Esophagus (tissue), 2 donors: ENCODE data around the gene CDR2. TPM values are rescaled to one million over a fixed set of nuclear protein-coding genes. Genes with fewer than 3 reads are reported as not detected.
"Not testable (repeated sequence)": the region's sequence is repeated elsewhere in the genome, so short reads cannot be mapped to it uniquely, and the experiment has no call there.

Source experiments
- H3K27ac ChIP-seq, 2 donors: one replicate each; pipeline ENCODE4 v1.5.1; 2013; ENCODE audit warnings: low read depth in 2 of 2, mild to moderate bottlenecking in 2 of 2, inconsistent platforms in 1 of 2, low read length in 1 of 2, moderate library complexity in 1 of 2
- H3K27me3 ChIP-seq, 2 donors: one replicate each; pipeline ENCODE4 v1.6.1; 2013; ENCODE audit warnings: low read length in 2 of 2, control low read depth in 1 of 2, mild to moderate bottlenecking in 1 of 2; ENCODE audit not compliant: insufficient read depth in 2 of 2, control insufficient read depth in 1 of 2
- H3K36me3 ChIP-seq, 2 donors: one replicate each; pipeline ENCODE4 v1.6.1; 2013; ENCODE audit warnings: low read length in 1 of 2; ENCODE audit not compliant: control insufficient read depth in 2 of 2, insufficient read depth in 2 of 2
- H3K4me1 ChIP-seq, 2 donors: one replicate each; pipeline ENCODE4 v1.6.1; 2013; ENCODE audit warnings: low read length in 1 of 2; ENCODE audit not compliant: control insufficient read depth in 2 of 2, insufficient read depth in 2 of 2
- H3K4me3 ChIP-seq, 2 donors: one replicate each; pipeline ENCODE4 v1.5.1; 2013; ENCODE audit warnings: low read length in 2 of 2, mild to moderate bottlenecking in 2 of 2, low read depth in 1 of 2, moderate library complexity in 1 of 2
- H3K9me3 ChIP-seq, 2 donors: one replicate each; pipeline ENCODE4 v1.6.1; 2013; ENCODE audit warnings: mild to moderate bottlenecking in 2 of 2, low read depth in 1 of 2, low read length in 1 of 2, moderate library complexity in 1 of 2; ENCODE audit not compliant: control insufficient read depth in 2 of 2, insufficient read depth in 1 of 2
- WGBS, 2 donors: extraction: QIAGEN DNeasy Blood & Tissue Kit; methylation state at CpG; one replicate each; pipeline ENCODE4 v1.1.7; 2013; 5-methylcytosine and 5-hydroxymethylcytosine counted together
- polyA plus RNA-seq, 2 donors: library from polyadenylated mRNA; stranded (reverse); fragments of 200-250 nt; gene quantifications; one replicate each; pipeline ENCODE4 v1.2.3, GENCODE V29; 2013
- donor health status: healthy with polysubstance abuse.
- donor health status: Bipolar disorder and iron deficiency.

The CDR2 gene
- polyA plus RNA-seq, 2 donors, result 4.5 to 6.3 TPM

DNA sequence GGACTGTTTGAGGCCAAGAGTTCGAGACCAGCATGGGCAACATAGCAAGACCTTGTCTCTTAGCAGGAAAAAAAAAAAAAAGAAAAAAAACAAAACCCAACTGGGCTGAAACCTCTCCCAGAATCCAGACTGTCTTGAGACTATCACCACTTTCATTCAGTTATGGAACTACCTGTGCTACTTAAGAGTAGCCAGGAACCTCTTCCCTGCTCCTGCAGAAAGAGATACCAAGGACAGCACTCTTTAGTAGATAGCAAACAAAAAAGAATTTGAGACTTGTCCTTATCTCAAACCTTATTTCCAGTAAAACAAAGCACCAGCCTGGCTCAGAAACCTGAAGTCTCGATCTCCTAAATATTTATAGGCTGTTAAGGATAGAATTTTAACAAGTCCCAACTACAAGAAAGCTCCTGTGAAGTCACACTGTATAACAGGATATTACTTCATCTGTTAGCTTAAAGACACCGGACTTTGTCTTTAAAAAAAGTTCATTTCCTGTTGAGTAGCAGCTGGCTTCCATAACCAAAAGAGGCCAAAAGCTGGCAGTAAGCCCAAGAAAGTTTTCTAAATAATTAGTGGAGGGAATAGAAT lies 5.1 kb downstream of the CDR2 start:
- H3K9me3 ChIP-seq, result no peaks in the 10 kb centered on the region
- peak overlapping the region; percentile 34 to 64 for H3K27ac ChIP-seq
- H3K36me3 ChIP-seq, result no peaks in the 10 kb centered on the region
- H3K4me3 ChIP-seq, result no peak overlapping the region
- H3K4me1 ChIP-seq, result peaks cover 2% of the 10 kb centered on the region in 2 donors
- WGBS, 2 donors, result 43 to 45% methylated on average over 3 of the region's 3 CpGs
- no peaks in the 10 kb centered on the region for H3K27me3 ChIP-seq

DNA sequence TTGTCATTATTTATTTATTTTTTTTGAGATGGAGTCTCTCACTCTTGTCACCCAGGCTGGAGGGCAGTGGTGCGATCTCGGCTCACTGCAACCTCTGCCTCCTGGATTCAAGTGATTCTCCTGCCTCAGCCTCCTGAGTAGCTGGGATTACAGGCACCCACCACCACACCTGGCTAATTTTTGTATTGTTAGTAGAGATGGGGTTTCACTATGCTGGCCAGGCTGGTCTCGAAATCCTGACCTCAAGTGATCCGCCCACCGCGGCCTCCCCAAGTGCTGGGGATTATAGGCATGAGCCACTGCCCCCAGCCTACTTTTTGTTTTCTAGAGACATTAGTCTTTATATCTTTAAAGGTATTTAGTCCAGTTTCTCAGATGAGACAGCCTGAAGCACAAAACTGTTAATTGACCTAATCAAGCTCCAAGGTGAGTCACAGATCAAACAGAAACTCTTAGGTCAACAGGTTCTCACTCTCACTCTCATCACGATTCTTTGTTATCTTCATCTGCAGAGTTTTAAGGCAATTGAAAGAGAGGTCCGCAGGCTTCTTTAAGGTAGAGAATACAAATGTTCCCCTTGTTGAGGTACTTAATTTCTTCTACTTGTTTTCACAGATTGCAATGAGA lies 6.1 kb downstream of the CDR2 start:
- WGBS, 2 donors, result 61 to 76% methylated on average over 8 of the region's 8 CpGs
- not testable (repeated sequence) for H3K36me3 ChIP-seq, H3K27me3 ChIP-seq, H3K9me3 ChIP-seq, H3K4me1 ChIP-seq, H3K4me3 ChIP-seq
- H3K27ac ChIP-seq, result peak overlapping the region in 1 of 2 donors; percentile 34

DNA sequence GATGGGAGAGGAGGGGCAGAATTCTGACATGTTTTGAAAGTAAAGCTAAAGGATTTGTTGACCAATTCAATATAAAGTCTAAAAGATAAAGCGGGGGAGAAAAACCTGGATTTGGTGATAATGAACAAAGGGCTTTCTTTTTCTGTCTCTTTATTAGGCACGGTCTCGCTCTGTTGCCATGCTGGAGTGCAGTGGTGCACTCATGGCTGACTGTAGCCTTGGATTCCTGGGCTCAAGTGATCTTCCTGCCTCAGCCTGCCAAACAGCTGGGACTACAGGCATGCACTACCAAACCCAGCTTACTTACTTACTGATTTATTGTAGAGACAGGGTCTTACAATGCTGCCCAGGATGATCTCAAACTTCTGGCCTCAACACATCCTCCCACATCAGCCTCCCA lies 7.5 kb downstream of the CDR2 start:
- Histone ChIP-seq H3K9me3 (no peaks in the 10 kb centered on the region), H3K27me3 (no peaks in the 10 kb centered on the region), H3K4me3 (no peak overlapping the region), H3K27ac (no peak overlapping the region), H3K4me1 (peaks cover 2% of the 10 kb centered on the region in 2 donors), H3K36me3 (peaks cover 0 to 3% of the 10 kb centered on the region in 2 donors)
- WGBS, 2 donors, result 81 to 92% methylated on average over 3 of the region's 3 CpGs

DNA sequence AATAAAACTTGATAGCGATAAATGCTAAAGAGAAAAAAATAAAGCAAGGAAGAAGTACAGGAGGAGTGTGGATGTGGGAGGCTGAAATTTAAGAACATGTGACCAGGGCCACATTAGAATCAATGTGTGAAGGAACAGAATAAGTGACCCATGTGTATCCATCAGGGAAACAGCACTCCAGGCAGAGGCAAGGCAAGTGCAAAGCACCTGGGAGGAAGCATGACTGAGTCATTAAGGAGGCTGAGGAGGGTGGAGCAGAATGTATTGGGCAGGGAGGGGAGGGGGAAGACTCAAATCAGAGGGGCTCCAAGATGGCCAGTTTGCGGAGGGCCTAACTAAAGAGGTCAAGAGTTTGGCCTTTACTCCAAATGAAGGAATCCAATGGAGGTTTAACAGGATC lies 8.0 kb downstream of the CDR2 start:
- Histone ChIP-seq H3K4me3 (no peak overlapping the region), H3K36me3 (peaks cover 0 to 3% of the 10 kb centered on the region in 2 donors), H3K4me1 (peaks cover 2% of the 10 kb centered on the region in 2 donors), H3K27ac (no peak overlapping the region), H3K27me3 (no peaks in the 10 kb centered on the region), H3K9me3 (no peaks in the 10 kb centered on the region)
- 98 to 99% methylated on average over 2 of the region's 2 CpGs for WGBS, 2 donors

DNA sequence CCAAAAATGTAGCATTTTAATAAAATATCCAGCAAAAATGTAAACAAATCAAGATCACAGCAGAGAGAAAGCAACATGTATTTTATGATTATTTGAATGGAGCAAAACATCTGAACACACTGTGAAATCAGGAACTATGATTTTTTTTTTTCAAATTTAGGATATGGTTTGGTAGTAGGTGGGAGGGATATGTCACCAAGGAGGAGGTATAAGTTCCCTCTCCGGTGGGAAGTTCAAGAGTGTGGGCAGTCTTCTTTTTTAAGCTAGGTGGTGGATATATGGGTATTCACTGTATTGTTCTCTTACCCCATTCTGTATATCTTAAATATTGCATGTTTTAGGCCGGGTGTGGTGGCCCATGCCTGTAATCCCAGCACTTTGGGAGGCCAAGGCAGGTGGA lies 10.2 kb downstream of the CDR2 start:
- H3K4me1 ChIP-seq, result peaks cover 2% of the 10 kb centered on the region in 2 donors

DNA sequence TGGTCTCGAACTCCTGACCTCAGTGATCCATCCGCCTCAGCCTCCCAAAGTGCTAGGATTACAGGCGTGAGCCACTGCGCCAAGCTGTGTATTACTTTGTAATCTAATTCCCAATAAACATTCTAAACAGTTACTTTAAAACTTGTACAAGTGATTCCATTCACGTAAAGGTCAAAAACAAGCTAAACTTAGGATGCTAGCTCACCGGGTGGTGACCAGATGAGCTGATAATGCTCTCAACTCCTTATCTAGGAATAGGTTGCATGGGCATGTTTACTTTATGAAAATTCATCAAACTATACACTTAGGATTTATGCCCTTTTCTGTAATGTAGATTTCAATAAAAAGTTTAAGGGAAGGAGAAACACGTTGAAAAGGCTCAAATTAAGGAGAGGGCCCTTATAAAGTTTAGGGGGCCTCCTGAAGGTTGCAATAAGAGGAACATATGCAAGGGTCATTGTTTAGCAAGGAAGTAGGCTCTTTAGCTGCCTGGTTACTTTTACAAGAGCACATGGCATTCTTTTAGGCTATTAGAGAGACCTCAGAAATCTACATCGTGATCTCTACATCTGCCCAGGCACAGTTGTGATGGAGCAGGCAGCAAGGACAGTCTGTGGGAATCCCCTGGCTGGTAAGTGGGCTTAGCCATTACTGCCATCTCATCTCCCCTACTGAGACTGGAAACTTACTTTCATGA lies 13.3 kb downstream of the CDR2 start:
- 86 to 87% methylated on average over 8 of the region's 8 CpGs for WGBS, 2 donors
- Histone ChIP-seq H3K36me3 (peaks cover 0 to 5% of the 10 kb centered on the region in 2 donors), H3K4me3 (no peak overlapping the region), H3K4me1 (no peaks in the 10 kb centered on the region), H3K27ac (no peak overlapping the region), H3K9me3 (no peaks in the 10 kb centered on the region), H3K27me3 (no peaks in the 10 kb centered on the region)

More for the DNA sequence above, 10.2 kb downstream of the CDR2 start:
- no peaks in the 10 kb centered on the region for H3K27me3 ChIP-seq
- H3K27ac ChIP-seq, result no peak overlapping the region
- H3K4me3 ChIP-seq, result no peak overlapping the region
- H3K36me3 ChIP-seq, result peaks cover 0 to 5% of the 10 kb centered on the region in 2 donors
- H3K9me3 ChIP-seq, result no peaks in the 10 kb centered on the region
- 94 to 95% methylated on average over 2 of the region's 2 CpGs for WGBS, 2 donors

- Histone ChIP-seq H3K27ac (peak overlapping the region in 1 of 2 donors; percentile 42), H3K4me3 (no peak overlapping the region)
Observed at GRCh38 chr16:22359679-22360078, 14.7 kb downstream of the CDR2 start.

GRCh38 chr16:22358000-22358399 lies 16.4 kb downstream of the CDR2 start:
- H3K27ac ChIP-seq, result no peak overlapping the region
- H3K4me1 ChIP-seq, result peaks cover 0 to 2% of the 10 kb centered on the region in 2 donors
- 71 to 88% methylated on average over 1 of the region's 1 CpG for WGBS, 2 donors
- no peaks in the 10 kb centered on the region for H3K27me3 ChIP-seq
- H3K4me3 ChIP-seq, result no peak overlapping the region
- peaks cover 0 to 2% of the 10 kb centered on the region in 2 donors for H3K36me3 ChIP-seq
- H3K9me3 ChIP-seq, result no peaks in the 10 kb centered on the region

More at GRCh38 chr16:22359679-22360078, 14.7 kb downstream of the CDR2 start:
- Histone ChIP-seq H3K36me3 (peaks cover 0 to 5% of the 10 kb centered on the region in 2 donors), H3K4me1 (no peaks in the 10 kb centered on the region), H3K27me3 (no peaks in the 10 kb centered on the region), H3K9me3 (no peaks in the 10 kb centered on the region)

DNA sequence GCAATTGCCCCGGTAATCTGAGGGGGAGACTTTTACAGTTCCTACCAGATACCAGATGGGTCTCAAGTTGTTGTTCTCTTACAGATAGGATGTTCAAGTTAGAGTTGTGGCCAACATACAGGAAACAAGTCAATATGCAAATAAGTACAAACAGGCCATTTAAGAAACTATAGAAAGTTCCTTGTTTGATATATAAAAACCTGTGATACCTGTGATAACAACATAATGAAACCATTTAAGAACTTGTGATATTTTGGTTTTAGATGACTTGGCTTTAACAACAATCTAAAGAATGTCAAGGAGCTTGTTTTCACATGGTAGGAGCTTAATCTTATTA lies 16.8 kb downstream of the CDR2 start:
- H3K4me1 ChIP-seq, result peaks cover 0 to 2% of the 10 kb centered on the region in 2 donors

More for the DNA sequence above, 16.8 kb downstream of the CDR2 start:
- no peaks in the 10 kb centered on the region for H3K9me3 ChIP-seq
- H3K27ac ChIP-seq, result peak overlapping the region in 1 of 2 donors; percentile 34
- no peak overlapping the region for H3K4me3 ChIP-seq
- 58 to 62% methylated on average over 1 of the region's 1 CpG for WGBS, 2 donors
- H3K36me3 ChIP-seq, result peaks cover 0 to 2% of the 10 kb centered on the region in 2 donors
- no peaks in the 10 kb centered on the region for H3K27me3 ChIP-seq
